Stimulated activated CD8-positive, alpha-beta memory T cell treated with anti-CD3 and anti-CD28 coated beads, Interleukin-15, amount 100 ng/mL, for 1 hour (primary cell): ENCODE measurements around the gene UBE2Q1.

ENCODE experiments used
- DNase-seq: peaks from one replicate; pipeline ENCODE4 v3.0.0-alpha.2; 2020; ENCODE audit warnings: low read depth

The UBE2Q1 gene

DNA sequence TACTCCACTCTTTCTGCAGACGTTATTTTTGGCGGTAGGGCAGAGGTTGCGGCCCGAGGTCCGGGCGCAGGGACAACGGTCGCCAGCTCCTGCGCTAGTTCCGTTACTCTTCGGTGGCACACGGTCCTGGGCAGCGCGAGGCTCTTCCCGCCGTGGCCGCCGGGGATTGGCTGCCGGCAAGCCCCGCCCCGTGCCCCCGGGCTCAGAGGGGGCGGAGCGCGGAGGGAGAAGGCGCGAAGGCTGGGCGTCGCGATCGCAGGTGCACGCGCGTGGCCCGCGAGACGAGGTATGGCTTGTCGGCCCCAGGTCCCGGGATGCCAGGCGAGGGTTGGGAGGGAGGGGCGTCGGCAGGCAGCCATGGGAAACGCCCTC, 55.7 kb downstream of the UBE2Q1 start:
- DNase-seq, result no peak

GRCh38 chr1:154502066-154502743, 56.3 kb downstream of the UBE2Q1 start, which contains the start of the genes SHE and TDRD10:
Gene SHE (minus strand): TSS chr1:154502412. CDS start chr1:154502026, 386 bp downstream.
Gene TDRD10 (plus strand): TSS chr1:154502219. CDS start chr1:154506904, 4,685 bp downstream.
- no peak for DNase-seq

- DNase-seq, result no peak
These were observed 56.9 kb downstream of the UBE2Q1 start for GRCh38 chr1:154501423-154502065.

DNA sequence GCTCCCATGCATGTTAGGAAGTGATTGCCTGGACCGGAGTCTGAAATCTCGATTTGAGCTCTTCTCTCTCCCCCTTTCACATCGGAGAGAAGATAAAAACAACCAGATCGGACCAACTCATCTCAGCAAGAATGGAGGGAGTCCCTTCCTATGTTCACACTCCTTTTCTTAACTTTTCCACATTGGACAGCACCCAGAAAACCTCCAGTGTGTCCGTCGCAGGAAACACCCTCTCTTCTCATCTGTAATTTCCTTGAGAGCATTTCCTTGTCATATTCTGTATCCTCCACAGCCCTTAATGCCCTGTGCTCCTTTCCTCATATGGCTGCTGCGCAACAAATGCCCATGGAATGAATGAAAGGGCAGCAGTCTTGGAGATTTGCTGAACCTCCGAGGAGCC, 57.9 kb downstream of the UBE2Q1 start:
- no peak for DNase-seq

DNA sequence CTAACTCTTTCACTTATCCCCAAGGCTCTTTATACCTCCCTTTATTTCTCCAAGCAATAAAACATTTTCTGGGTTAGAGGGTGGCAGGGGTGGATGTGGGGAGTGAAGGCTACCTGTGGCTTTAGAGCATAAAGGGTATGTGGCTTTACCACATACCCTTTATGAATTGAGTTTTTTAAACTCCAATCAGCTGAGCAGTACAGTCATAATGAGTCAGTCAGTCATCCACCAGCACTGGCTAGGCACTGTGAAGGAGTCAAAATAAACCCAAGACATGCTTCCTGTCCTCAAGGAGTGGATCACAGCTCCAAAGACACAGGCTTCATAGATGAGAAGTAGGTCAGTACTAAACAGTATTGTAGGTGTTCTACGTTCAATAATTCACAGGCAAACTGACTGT, 59.0 kb downstream of the UBE2Q1 start:
- DNase-seq, result no peak
